Liver (tissue), 9 donors: ENCODE data around the gene MDGA2. TPM values are rescaled to one million over a fixed set of nuclear protein-coding genes. Genes with fewer than 3 reads are reported as not detected.

ENCODE experiments used
- DNase-seq: peaks from one replicate; pipeline ENCODE4 v3.0.0-alpha.2; 2017; ENCODE audit warnings: low spot score
- H3K27ac ChIP-seq, 2 donors: one replicate each; pipeline ENCODE4 v1.7.0; 2013; ENCODE audit warnings: inconsistent platforms in 2 of 2, low read length in 2 of 2, control low read depth in 1 of 2, low read depth in 1 of 2, mild to moderate bottlenecking in 1 of 2
- H3K27me3 ChIP-seq, 4 donors: one replicate each; pipeline versions ENCODE4 v1.6.1 to v1.7.0; 2013; ENCODE audit warnings: low read length in 3 of 4, inconsistent platforms in 1 of 4, mild to moderate bottlenecking in 1 of 4, moderate library complexity in 1 of 4; ENCODE audit not compliant: control insufficient read depth in 4 of 4, insufficient read depth in 4 of 4
- H3K36me3 ChIP-seq, 4 donors: one replicate each; pipeline versions ENCODE4 v1.6.1 to v1.7.0; 2013; ENCODE audit warnings: low read length in 3 of 4, mild to moderate bottlenecking in 3 of 4, low read depth in 1 of 4, moderate library complexity in 1 of 4; ENCODE audit not compliant: control insufficient read depth in 4 of 4, insufficient read depth in 3 of 4
- H3K4me1 ChIP-seq, 4 donors: one replicate each; pipeline versions ENCODE4 v1.6.1 to v1.7.0; 2013; ENCODE audit warnings: low read length in 3 of 4, mild to moderate bottlenecking in 3 of 4, moderate library complexity in 1 of 4; ENCODE audit not compliant: control insufficient read depth in 4 of 4, insufficient read depth in 4 of 4
- H3K4me3 ChIP-seq, 3 donors: one replicate each; pipeline versions ENCODE4 v1.6.1 to v1.7.0; 2013; ENCODE audit warnings: low read length in 3 of 3, control low read depth in 1 of 3, low read depth in 1 of 3, mild to moderate bottlenecking in 1 of 3
- H3K9ac ChIP-seq, 2 donors: one replicate each; pipeline ENCODE4 v1.7.0; 2013; ENCODE audit warnings: low read length in 2 of 2, mild to moderate bottlenecking in 2 of 2, moderate library complexity in 2 of 2, control low read depth in 1 of 2, low read depth in 1 of 2
- H3K9me3 ChIP-seq, 4 donors: one replicate each; pipeline versions ENCODE4 v1.6.1 to v1.7.0; 2013; ENCODE audit warnings: low read length in 3 of 4; ENCODE audit not compliant: control insufficient read depth in 4 of 4
- ATF3 ChIP-seq: IDR thresholded peaks from 2 replicates; pipeline ENCODE4 v1.6.1; 2016; ENCODE audit warnings: antibody characterized with exemption
- CTCF ChIP-seq: fragments of 150-350 bp; IDR thresholded peaks from 2 replicates; pipeline ENCODE4 v1.5.1; 2017; ENCODE audit warnings: improper control_type of control experiment, low read depth, low read length; ENCODE audit not compliant: missing input control
- EGR1 ChIP-seq, 2 donors: IDR thresholded peaks; 2 replicates each; pipeline ENCODE4 v1.6.1; 2016 to 2018; ENCODE audit warnings: antibody characterized with exemption in 2 of 2, low read depth in 2 of 2
- FOXA1 ChIP-seq: IDR thresholded peaks from 2 replicates; pipeline ENCODE4 v1.6.1; 2016; ENCODE audit warnings: antibody characterized with exemption
- FOXA2 ChIP-seq: IDR thresholded peaks from 2 replicates; pipeline ENCODE4 v1.6.1; 2016; ENCODE audit warnings: antibody characterized with exemption
- GABPA ChIP-seq, 2 donors: IDR thresholded peaks in 1 of 2; conservative IDR thresholded peaks in 1 of 2; 2 replicates each; pipeline ENCODE4 v1.6.1; 2016; ENCODE audit warnings: antibody characterized with exemption in 2 of 2, mild to moderate bottlenecking in 1 of 2, moderate library complexity in 1 of 2
- HNF4A ChIP-seq, 2 donors: conservative IDR thresholded peaks; 2 replicates each; pipeline ENCODE4 v1.6.1; 2016; ENCODE audit warnings: antibody characterized with exemption in 2 of 2, mild to moderate bottlenecking in 2 of 2
- HNF4G ChIP-seq: IDR thresholded peaks from 2 replicates; pipeline ENCODE4 v1.6.1; 2016; ENCODE audit warnings: antibody characterized with exemption
- JUND ChIP-seq, 2 donors: IDR thresholded peaks; 2 replicates each; pipeline ENCODE4 v1.6.1; 2016; ENCODE audit warnings: antibody characterized with exemption in 2 of 2
- NR2F2 ChIP-seq: IDR thresholded peaks from 2 replicates; pipeline ENCODE4 v1.6.1; 2016; ENCODE audit warnings: antibody characterized with exemption
- RAD21 ChIP-seq, 2 donors: IDR thresholded peaks; 2 replicates each; pipeline ENCODE4 v1.6.1; 2016; ENCODE audit warnings: antibody characterized with exemption in 2 of 2, mild to moderate bottlenecking in 2 of 2
- RXRA ChIP-seq, 2 donors: IDR thresholded peaks; 2 replicates each; pipeline ENCODE4 v1.6.1; 2017 to 2018; ENCODE audit warnings: antibody characterized with exemption in 2 of 2, mild to moderate bottlenecking in 1 of 2
- SP1 ChIP-seq: IDR thresholded peaks from 2 replicates; pipeline ENCODE4 v1.6.1; 2018; ENCODE audit warnings: antibody characterized with exemption, mild to moderate bottlenecking
- YY1 ChIP-seq: IDR thresholded peaks from 2 replicates; pipeline ENCODE4 v1.6.1; 2016; ENCODE audit warnings: antibody characterized with exemption, mild to moderate bottlenecking
- WGBS: extraction: QIAGEN DNeasy Blood & Tissue Kit; methylation state at CpG from one replicate; pipeline ENCODE4 v1.1.7; 2013; 5-methylcytosine and 5-hydroxymethylcytosine counted together
- polyA plus RNA-seq, 2 donors: library from polyadenylated mRNA; stranded (reverse) in 1 of 2; unstranded in 1 of 2; fragments of 200-250 nt in 1 of 2; fragments of >200 nt in 1 of 2; fragmentation: Nextera tagmentation in 1 of 2; extraction: Ambion mirVana in 1 of 2; gene quantifications; one replicate each; pipeline versions ENCODE4 v1.2.1 to v1.2.3, GENCODE V29; 2013 to 2015
- total RNA-seq, 2 donors: library from RNA; depleted of rRNA; stranded (reverse); fragments of >200 nt; gene quantifications; one replicate each; pipeline ENCODE4 v1.2.3, GENCODE V29; 2014
- TF ChIP-seq, protein P1 (sequence below): IDR thresholded peaks from 2 replicates; pipeline ENCODE4 v1.6.1; 2016; ENCODE audit warnings: antibody characterized with exemption
- TF ChIP-seq, protein P2 (sequence below): IDR thresholded peaks from 2 replicates; pipeline ENCODE4 v1.6.1; 2016; ENCODE audit warnings: antibody characterized with exemption
- donor health status: healthy.
- donor health status: healthy.
- donor health status: healthy.
- donor health status: healthy.
- donor health status: healthy.

Gene MDGA2
- total and polyA plus RNA-seq, 4 donors = 0.05 to 0.33 (median 0.19) TPM

DNA sequence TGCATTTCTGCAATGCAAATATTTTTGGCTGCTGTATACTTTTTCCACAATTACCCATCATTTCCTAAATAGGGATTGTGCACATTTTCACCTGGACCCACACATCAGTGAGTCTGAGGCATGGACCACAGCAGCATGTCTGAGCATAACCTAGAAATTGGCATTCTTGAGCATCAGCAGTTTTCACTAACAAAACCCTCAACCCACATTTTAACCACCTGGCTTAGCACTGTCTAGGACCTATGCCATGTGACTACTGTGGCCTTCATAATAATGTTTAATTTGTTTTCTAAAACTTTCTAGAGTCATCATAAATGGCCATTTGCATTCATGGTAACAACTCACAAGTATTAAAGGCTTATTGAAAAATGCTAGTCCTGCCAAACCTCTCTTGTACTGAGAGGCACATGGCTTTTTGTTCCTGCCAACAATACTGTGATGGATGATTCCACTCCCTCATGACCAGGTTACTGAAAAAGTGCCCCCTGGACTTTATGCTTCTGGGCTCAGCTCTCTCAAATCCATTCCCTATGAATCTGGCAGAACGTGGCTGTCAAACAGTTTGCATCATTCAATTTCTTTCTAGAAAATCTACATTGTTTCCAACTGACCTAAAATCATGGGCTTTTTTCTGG is 240.0 kb downstream of the MDGA2 start:
- TF ChIP-seq JUND (IDR thresholded peaks at IDR 0.05) = no peak
- no peak for TF ChIP-seq FOXA2
- no peak for TF ChIP-seq RAD21 (IDR thresholded peaks at IDR 0.05)
- TF ChIP-seq, protein P1, sequence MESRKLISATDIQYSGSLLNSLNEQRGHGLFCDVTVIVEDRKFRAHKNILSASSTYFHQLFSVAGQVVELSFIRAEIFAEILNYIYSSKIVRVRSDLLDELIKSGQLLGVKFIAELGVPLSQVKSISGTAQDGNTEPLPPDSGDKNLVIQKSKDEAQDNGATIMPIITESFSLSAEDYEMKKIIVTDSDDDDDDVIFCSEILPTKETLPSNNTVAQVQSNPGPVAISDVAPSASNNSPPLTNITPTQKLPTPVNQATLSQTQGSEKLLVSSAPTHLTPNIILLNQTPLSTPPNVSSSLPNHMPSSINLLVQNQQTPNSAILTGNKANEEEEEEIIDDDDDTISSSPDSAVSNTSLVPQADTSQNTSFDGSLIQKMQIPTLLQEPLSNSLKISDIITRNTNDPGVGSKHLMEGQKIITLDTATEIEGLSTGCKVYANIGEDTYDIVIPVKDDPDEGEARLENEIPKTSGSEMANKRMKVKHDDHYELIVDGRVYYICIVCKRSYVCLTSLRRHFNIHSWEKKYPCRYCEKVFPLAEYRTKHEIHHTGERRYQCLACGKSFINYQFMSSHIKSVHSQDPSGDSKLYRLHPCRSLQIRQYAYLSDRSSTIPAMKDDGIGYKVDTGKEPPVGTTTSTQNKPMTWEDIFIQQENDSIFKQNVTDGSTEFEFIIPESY = no peak
- no peak for TF ChIP-seq ATF3
- TF ChIP-seq HNF4A (conservative IDR thresholded peaks at IDR 0.05) = no peak
- TF ChIP-seq FOXA1 = no peak
- no peak for TF ChIP-seq SP1
- no peak for TF ChIP-seq HNF4G
- TF ChIP-seq GABPA (IDR thresholded peaks at IDR 0.05 in 1 of 2, conservative IDR thresholded peaks at IDR 0.05 in 1 of 2) = no peak
- TF ChIP-seq RXRA (IDR thresholded peaks at IDR 0.05) = no peak
- TF ChIP-seq EGR1 (IDR thresholded peaks at IDR 0.05; ENCODE audit: low read depth in 2 of 2) = no peak
- no peak for TF ChIP-seq YY1
- TF ChIP-seq NR2F2 = no peak
- TF ChIP-seq CTCF = no peak
- Histone ChIP-seq H3K27ac (no peak overlapping the region), H3K27me3 (no peaks in the 10 kb centered on the region), H3K36me3 (no peaks in the 10 kb centered on the region), H3K9ac (no peak overlapping the region), H3K4me3 (no peak overlapping the region), H3K9me3 (no peaks in the 10 kb centered on the region), H3K4me1 (no peaks in the 10 kb centered on the region)
- DNase-seq = no peak
- 63% methylated on average over 1 of the region's 1 CpG for WGBS

DNA sequence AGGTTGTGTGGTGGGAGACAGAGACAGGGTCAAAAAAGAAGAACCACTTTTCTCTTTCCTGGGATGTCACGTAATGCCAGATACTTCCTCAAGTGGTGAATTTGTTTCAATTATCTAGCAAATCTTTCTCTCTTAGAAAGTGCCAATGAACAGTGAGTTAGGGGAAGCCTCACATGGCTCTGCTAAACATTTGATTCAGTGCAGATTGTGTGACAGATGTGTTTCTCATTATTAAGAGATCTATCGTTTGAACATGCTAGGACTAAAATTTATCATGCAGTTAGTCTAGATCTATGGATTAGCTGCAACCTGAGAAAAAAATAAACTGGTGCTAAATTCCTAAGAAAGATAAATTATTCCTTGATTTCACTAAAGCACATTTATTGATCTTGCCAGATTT is 247.8 kb downstream of the MDGA2 start:
- no peak for DNase-seq
- WGBS = 74% methylated on average over 2 of the region's 2 CpGs
- H3K9me3 ChIP-seq = no peaks in the 10 kb centered on the region
- TF ChIP-seq NR2F2 = no peak
- TF ChIP-seq EGR1 (IDR thresholded peaks at IDR 0.05; ENCODE audit: low read depth in 2 of 2) = no peak
- no peak for TF ChIP-seq GABPA (IDR thresholded peaks at IDR 0.05 in 1 of 2, conservative IDR thresholded peaks at IDR 0.05 in 1 of 2)
- TF ChIP-seq, protein P2, sequence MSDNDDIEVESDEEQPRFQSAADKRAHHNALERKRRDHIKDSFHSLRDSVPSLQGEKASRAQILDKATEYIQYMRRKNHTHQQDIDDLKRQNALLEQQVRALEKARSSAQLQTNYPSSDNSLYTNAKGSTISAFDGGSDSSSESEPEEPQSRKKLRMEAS = no peak
- no peak for TF ChIP-seq FOXA2
- TF ChIP-seq HNF4A (conservative IDR thresholded peaks at IDR 0.05) = no peak
- TF ChIP-seq YY1 = no peak
- no peak for TF ChIP-seq HNF4G
- TF ChIP-seq SP1 = no peak
- no peak for TF ChIP-seq CTCF
- no peak overlapping the region for H3K4me3 ChIP-seq
- H3K27me3 ChIP-seq = no peaks in the 10 kb centered on the region
- H3K27ac ChIP-seq = no peak overlapping the region
- H3K9ac ChIP-seq = no peak overlapping the region
- H3K4me1 ChIP-seq = no peaks in the 10 kb centered on the region
- H3K36me3 ChIP-seq = no peaks in the 10 kb centered on the region
